HepG2 (cell line): ENCODE results near the gene PNLDC1. TPM values are rescaled to one million over a fixed set of nuclear protein-coding genes. Genes with fewer than 3 reads are reported as not detected.

Source experiments
- ARHGAP35 ChIP-seq: sonication (generic); formaldehyde crosslinking; IDR thresholded peaks from 2 replicates; pipeline ENCODE4 v1.9.0; 2022; ENCODE audit warnings: mild to moderate bottlenecking, inconsistent platforms, moderate library complexity, missing genetic modification reagents, borderline replicate concordance
- ETV5 ChIP-seq: IDR thresholded peaks from 2 replicates; pipeline ENCODE4 v1.6.1; 2018; ENCODE audit warnings: missing biosample characterization, missing genetic modification reagents, inconsistent platforms, borderline replicate concordance
- FOXJ3 ChIP-seq: sonication (generic); formaldehyde crosslinking; IDR thresholded peaks from 2 replicates; pipeline ENCODE4 v1.4.0; 2020; ENCODE audit warnings: missing genetic modification reagents, mild to moderate bottlenecking, borderline replicate concordance
- KLF9 ChIP-seq: IDR thresholded peaks from 2 replicates; pipeline ENCODE4 v1.6.1; 2016; ENCODE audit warnings: low read depth
- KMT2B ChIP-seq: IDR thresholded peaks from 2 replicates; pipeline ENCODE4 v1.6.1; 2016; ENCODE audit warnings: missing genetic modification reagents, missing compliant biosample characterization
- MAFG ChIP-seq: sonication (generic); formaldehyde crosslinking; IDR thresholded peaks from 2 replicates; pipeline ENCODE4 v1.5.1; 2020; ENCODE audit warnings: mild to moderate bottlenecking, missing genetic modification reagents
- RELA ChIP-seq: sonication (generic); formaldehyde crosslinking; IDR thresholded peaks from 2 replicates; pipeline ENCODE4 v1.4.0; 2020; ENCODE audit warnings: missing genetic modification reagents
- RFX5 ChIP-seq: IDR thresholded peaks from 2 replicates; pipeline ENCODE4 v1.6.1; 2011; ENCODE audit warnings: low read depth, low read length, improper control_type of control experiment
- SRSF9 ChIP-seq: fragments of 200-400 bp; formaldehyde crosslinking; IDR thresholded peaks from 2 replicates; pipeline ENCODE4 v1.6.1; 2018; ENCODE audit warnings: borderline replicate concordance, mild to moderate bottlenecking, low read depth, low read length; ENCODE audit not compliant: insufficient read depth, poor library complexity, severe bottlenecking
- TCF7 ChIP-seq: sonication (generic); IDR thresholded peaks from 2 replicates; pipeline ENCODE4 v1.6.1; 2016; ENCODE audit warnings: antibody characterized with exemption, low read depth
- XRCC5 ChIP-seq: fragments of 200-400 bp; formaldehyde crosslinking; optimal IDR thresholded peaks from 2 replicates; pipeline ENCODE3; 2017; ENCODE audit warnings: mild to moderate bottlenecking, low read length
- YY1 ChIP-seq: IDR thresholded peaks from 2 replicates; pipeline ENCODE4 v1.6.1; 2011; ENCODE audit warnings: low read length, low read depth, moderate library complexity, mild to moderate bottlenecking; ENCODE audit not compliant: insufficient read depth, insufficient replicate concordance
- ZBTB20 ChIP-seq: sonication (generic); formaldehyde crosslinking; IDR thresholded peaks from 2 replicates; pipeline ENCODE4 v1.8.1; 2023; ENCODE audit warnings: missing genetic modification reagents, low read depth, mild to moderate bottlenecking, borderline replicate concordance
- ZNF224 ChIP-seq: sonication (generic); formaldehyde crosslinking; IDR thresholded peaks from 2 replicates; pipeline ENCODE4 v1.5.0; 2020; ENCODE audit warnings: mild to moderate bottlenecking, missing genetic modification reagents
- ZNF430 ChIP-seq: sonication (generic); formaldehyde crosslinking; IDR thresholded peaks from 2 replicates; pipeline ENCODE4 v1.9.0; 2021; ENCODE audit warnings: mild to moderate bottlenecking, missing genetic modification reagents
- ZSCAN30 ChIP-seq: sonication (generic); formaldehyde crosslinking; IDR thresholded peaks from 2 replicates; pipeline ENCODE4 v1.5.0; 2020; ENCODE audit warnings: mild to moderate bottlenecking, missing genetic modification reagents
- polyA plus RNA-seq, 8 experiments: library from polyadenylated mRNA; depleted of rRNA in 3 of 8; stranded (reverse) in 7 of 8; unstranded in 1 of 8; fragments of >200 nt; fragmentation: Illumina TruSeq in 4 of 8; extraction: Trizol in 4 of 8; gene quantifications; 2 replicates each; pipeline versions ENCODE4 v1.2.1 to v1.2.3, GENCODE V29; 2011 to 2016; ENCODE audit warnings: low read depth in 4 of 8, missing spikeins in 1 of 8, mixed read lengths in 1 of 8; ENCODE audit not compliant: insufficient read depth in 1 of 8
- total RNA-seq, 5 experiments: library from RNA; depleted of rRNA; stranded (reverse); fragments of >200 nt; fragmentation: Illumina TruSeq; extraction: Trizol; gene quantifications; 2 replicates each; pipeline ENCODE4 v1.2.3, GENCODE V29; 2016; ENCODE audit warnings: low read depth in 1 of 5
- TF ChIP-seq, protein P1 (sequence below): sonication (generic); formaldehyde crosslinking; IDR thresholded peaks from 2 replicates; pipeline ENCODE4 v1.4.0; 2020; ENCODE audit warnings: missing genetic modification reagents, mild to moderate bottlenecking, borderline replicate concordance
- TF ChIP-seq, protein P2 (sequence below): sonication (generic); formaldehyde crosslinking; IDR thresholded peaks from 2 replicates; pipeline ENCODE4 v1.4.0; 2020; ENCODE audit warnings: missing genetic modification reagents
- TF ChIP-seq, protein P3 (sequence below), 2 experiments: sonication (generic) in 1 of 2; formaldehyde crosslinking in 1 of 2; IDR thresholded peaks; 2 replicates each; pipeline versions ENCODE4 v1.5.1 to v1.6.1; 2011 to 2020; ENCODE audit warnings: borderline replicate concordance in 1 of 2, low read depth in 1 of 2, low read length in 1 of 2, mild to moderate bottlenecking in 1 of 2, missing genetic modification reagents in 1 of 2, moderate library complexity in 1 of 2
- TF ChIP-seq, protein P4 (sequence below): sonication (generic); formaldehyde crosslinking; conservative IDR thresholded peaks from 2 replicates; pipeline ENCODE4 v1.4.0; 2020; ENCODE audit warnings: missing genetic modification reagents

Gene PNLDC1
- total and polyA plus RNA-seq, 2 of the 13 experiments (the other 11 are each of a cell fraction or from before 2014, with no cell fraction given), result not detected

DNA sequence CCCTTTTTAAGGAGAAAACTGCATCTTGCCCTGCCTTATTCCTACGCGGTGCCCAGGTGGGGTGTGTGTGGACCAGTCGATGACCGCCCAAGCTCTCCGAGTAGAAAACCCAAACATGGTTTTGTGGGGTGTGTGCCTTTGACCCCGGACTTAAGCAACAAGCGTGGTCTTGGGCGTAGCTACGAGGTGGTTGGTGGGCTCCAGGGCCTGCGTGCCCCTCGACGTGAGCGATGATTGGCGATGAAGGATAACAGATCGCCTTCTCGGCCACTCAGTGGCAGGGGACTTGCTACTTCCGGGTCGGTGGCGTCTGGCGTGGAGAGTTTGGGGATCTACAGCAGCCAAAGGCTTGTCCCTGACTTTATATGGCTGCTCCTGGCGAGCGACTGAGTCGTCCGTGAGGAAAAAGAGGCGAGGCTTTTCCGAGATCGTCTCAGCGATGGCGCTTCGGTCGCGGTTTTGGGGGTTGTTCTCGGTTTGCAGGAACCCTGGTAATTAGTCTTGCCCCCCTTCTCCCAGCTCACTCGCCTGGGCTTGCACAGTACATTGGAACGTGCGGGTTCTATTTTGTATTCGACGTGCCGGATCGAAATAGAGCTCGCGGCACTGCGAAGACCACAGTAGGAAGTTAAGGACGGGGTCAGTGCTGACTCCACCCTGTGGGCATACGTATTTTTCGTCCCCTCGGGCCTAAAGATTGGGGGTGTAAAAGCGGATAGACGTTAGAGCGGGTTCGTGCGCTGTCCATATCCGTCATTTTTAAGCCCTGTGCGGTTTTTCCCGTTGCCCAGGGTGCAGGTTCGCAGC lies 9.7 kb upstream of the PNLDC1 start, which contains the start of gene MRPL18 (continued):
- TF ChIP-seq, protein P1, sequence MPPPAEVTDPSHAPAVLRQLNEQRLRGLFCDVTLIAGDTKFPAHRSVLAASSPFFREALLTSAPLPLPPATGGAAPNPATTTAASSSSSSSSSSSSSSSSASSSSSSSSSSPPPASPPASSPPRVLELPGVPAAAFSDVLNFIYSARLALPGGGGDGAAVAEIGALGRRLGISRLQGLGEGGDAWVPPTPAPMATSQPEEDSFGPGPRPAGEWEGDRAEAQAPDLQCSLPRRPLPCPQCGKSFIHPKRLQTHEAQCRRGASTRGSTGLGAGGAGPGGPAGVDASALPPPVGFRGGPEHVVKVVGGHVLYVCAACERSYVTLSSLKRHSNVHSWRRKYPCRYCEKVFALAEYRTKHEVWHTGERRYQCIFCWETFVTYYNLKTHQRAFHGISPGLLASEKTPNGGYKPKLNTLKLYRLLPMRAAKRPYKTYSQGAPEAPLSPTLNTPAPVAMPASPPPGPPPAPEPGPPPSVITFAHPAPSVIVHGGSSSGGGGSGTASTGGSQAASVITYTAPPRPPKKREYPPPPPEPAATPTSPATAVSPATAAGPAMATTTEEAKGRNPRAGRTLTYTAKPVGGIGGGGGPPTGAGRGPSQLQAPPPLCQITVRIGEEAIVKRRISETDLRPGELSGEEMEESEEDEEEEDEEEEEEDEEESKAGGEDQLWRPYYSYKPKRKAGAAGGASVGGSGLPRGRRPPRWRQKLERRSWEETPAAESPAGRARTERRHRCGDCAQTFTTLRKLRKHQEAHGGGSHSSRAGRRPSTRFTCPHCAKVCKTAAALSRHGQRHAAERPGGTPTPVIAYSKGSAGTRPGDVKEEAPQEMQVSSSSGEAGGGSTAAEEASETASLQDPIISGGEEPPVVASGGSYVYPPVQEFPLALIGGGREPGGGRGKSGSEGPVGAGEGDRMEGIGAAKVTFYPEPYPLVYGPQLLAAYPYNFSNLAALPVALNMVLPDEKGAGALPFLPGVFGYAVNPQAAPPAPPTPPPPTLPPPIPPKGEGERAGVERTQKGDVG (CRISPR knock-in tag), result no peak; the same call in 1 of the 2 replicates
- TF ChIP-seq KMT2B (CRISPR knock-in tag) (peak; percentile 58; the same call in 1 of the 2 replicates), ZBTB20 (CRISPR knock-in tag) (no peak; the same call in 1 of the 2 replicates), KLF9 (no peak), YY1 (peak; percentile 83), RFX5 (peak; percentile 31; the same call in 1 of the 2 replicates), RELA (0 out of 2 replicates have a peak, but pooled peaks have one; percentile 20), ZNF224 (peak; percentile 68; the same call in 1 of the 2 replicates), XRCC5 (no peak), FOXJ3 (CRISPR knock-in tag) (peak; percentile 47; the same call in 1 of the 2 replicates), ZNF430 (CRISPR knock-in tag) (peak; percentile 18; the same call in 1 of the 2 replicates), MAFG (no peak), TCF7 (no peak; the same call in 1 of the 2 replicates), ARHGAP35 (CRISPR knock-in tag) (no peak; the same call in 1 of the 2 replicates), ZSCAN30 (CRISPR knock-in tag) (peak; percentile 4; the same call in 1 of the 2 replicates), ETV5 (no peak), SRSF9 (no peak)
- TF ChIP-seq, protein P2, sequence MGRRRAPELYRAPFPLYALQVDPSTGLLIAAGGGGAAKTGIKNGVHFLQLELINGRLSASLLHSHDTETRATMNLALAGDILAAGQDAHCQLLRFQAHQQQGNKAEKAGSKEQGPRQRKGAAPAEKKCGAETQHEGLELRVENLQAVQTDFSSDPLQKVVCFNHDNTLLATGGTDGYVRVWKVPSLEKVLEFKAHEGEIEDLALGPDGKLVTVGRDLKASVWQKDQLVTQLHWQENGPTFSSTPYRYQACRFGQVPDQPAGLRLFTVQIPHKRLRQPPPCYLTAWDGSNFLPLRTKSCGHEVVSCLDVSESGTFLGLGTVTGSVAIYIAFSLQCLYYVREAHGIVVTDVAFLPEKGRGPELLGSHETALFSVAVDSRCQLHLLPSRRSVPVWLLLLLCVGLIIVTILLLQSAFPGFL (CRISPR knock-in tag), result no peak
- TF ChIP-seq, protein P3, sequence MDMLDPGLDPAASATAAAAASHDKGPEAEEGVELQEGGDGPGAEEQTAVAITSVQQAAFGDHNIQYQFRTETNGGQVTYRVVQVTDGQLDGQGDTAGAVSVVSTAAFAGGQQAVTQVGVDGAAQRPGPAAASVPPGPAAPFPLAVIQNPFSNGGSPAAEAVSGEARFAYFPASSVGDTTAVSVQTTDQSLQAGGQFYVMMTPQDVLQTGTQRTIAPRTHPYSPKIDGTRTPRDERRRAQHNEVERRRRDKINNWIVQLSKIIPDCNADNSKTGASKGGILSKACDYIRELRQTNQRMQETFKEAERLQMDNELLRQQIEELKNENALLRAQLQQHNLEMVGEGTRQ (IDR thresholded peaks at IDR 0.05; ENCODE audit: low read depth, low read length), result no peak
- TF ChIP-seq, protein P3 (CRISPR knock-in tag; IDR thresholded peaks at IDR 0.05; ENCODE audit: borderline replicate concordance), result 0 out of 2 replicates have a peak, but pooled peaks have one; percentile 50
- TF ChIP-seq, protein P4, sequence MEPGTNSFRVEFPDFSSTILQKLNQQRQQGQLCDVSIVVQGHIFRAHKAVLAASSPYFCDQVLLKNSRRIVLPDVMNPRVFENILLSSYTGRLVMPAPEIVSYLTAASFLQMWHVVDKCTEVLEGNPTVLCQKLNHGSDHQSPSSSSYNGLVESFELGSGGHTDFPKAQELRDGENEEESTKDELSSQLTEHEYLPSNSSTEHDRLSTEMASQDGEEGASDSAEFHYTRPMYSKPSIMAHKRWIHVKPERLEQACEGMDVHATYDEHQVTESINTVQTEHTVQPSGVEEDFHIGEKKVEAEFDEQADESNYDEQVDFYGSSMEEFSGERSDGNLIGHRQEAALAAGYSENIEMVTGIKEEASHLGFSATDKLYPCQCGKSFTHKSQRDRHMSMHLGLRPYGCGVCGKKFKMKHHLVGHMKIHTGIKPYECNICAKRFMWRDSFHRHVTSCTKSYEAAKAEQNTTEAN (CRISPR knock-in tag), result no peak
